Activated T-cell treated with anti-CD3 and anti-CD28 coated beads, Interleukin-2, amount 50 U/mL, for 48 hours (primary cell): ENCODE results near the gene TMEM220.
A peak's percentile ranks its signal among the peaks of the same experiment; 100 is the strongest.
"Not testable (repeated sequence)": the region's sequence is repeated elsewhere in the genome, so short reads cannot be mapped to it uniquely, and the experiment has no call there.

Experiments used
- DNase-seq, 2 experiments: peaks; one replicate each; pipeline ENCODE4 v3.0.0-alpha.2; 2020

Gene TMEM220

DNA sequence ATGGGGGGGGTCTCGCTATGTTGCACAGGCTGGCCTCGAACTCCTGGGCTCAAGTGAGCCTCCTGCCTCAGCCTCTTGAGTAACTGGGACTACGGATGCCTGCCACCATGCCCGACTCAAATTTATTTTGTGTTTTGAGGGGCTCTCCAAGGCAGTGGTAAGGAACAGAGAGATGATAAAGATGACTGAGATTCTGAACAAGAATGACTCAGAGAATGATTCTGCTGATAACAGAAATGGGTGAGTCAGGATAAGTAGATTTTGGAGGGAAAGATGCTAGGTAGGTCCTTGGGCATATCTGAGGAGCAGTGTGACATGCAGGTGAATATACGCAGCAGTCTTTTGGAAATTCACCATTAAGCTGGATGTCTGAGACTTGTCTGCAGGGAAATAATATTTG lies 2.6 kb downstream of the TMEM220 start:
- peak; percentile 31 to 39 for DNase-seq

DNA sequence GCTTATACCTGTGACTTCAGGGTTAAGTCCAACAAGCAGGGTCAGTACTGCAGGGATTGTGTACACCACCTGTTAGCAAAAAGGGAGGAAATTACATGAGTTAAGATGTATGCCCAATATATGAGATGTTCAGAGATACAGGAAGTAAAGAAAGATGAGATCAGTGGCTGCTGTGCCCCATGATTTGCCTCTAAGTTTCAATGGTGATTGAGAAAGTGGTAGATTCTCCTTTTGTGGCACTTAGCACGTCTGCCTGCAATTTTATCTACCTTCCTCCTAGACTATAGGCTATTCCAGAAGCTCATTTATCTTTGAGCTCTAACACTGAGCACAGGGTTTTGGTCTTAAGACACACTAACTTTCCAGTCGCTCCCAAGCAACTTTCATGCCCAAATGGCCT lies 3.6 kb downstream of the TMEM220 start:
- DNase-seq = no peak

DNA sequence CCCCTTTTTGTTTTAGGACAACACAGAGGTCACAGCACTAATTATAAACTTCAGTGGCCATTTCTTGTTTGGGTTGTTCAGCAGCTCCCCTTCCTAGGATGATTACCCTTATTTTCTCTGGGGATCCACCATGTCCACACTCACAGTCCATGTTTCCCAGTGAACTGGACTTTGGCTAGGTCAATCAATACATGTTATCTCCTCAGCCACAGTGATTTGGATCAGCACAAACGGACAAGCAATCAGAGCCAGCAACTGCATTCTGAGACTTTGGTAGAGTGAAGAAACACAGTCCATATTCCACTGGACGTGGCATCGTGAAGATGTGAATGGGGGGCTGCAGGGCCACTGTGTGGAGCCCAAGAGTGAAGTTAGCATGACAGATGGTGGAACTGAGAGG lies 4.6 kb downstream of the TMEM220 start:
- DNase-seq = no peak

DNA sequence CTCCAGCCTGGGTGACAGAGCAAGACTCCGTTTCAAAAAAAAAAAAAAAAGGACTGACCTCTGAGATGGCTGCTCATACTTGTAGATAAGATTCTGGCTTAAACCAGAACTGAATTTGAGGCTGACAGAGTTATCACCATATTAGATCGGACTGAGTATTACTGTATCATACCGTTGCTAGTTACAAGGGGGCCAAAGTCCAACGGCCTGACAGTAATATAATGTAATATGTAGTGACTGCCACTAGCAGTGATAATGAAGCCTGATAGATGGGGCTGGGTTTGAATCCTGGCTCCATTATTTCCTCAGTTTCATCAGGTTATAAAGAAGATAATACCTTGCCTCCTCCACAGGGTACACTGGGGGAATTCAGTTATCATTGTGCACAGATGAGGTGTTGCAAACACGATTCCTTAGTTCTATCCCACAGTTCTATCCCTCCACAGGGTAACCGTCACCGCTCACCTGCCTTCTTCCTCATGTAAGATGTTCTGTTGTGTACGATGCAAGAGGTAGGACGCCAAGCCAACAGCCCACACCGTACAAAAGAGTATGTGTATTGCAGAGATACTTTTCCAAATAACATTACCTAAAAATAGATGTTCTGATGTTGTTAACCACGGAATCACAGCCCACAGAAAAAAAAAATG lies 5.2 kb downstream of the TMEM220 start:
- no peak for DNase-seq

DNA sequence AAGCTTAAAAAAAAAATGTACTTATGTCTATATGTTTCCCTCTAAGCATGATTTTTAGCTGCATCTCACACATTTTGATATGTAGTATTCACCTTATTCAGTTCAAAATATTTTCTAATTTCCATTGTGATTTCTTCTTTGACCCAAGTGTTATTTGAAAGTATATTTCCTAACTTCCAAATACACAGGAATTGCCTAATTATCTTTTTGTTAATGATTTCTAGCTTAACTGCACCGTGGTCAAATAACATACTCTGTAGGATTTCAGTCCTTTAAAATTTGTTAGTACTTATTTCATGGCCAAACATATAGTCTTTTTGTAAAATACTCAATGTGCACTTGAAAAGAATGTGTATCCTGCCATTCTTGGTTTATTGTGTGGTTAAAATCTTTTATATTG lies 11.3 kb downstream of the TMEM220 start:
- DNase-seq = no peak

DNA sequence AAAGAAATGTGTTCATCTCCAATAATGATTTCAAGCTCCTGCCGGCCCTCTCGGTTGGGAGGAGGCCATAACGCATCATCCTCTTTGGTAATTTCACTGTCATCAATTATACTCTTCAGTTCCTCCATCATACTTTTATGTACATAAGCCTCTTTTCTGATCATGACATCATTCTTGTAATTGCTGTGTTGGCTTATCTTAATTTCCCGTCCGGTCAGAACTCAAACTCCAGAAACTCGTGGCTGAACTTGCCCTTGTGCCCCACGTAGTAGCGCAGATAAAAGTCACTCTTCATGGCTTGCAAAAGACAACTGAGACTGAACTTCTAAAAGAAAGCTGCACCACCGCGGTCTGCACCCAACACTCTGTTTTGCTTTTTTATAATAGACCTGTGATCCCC lies 13.6 kb downstream of the TMEM220 start:
- no peak for DNase-seq

DNA sequence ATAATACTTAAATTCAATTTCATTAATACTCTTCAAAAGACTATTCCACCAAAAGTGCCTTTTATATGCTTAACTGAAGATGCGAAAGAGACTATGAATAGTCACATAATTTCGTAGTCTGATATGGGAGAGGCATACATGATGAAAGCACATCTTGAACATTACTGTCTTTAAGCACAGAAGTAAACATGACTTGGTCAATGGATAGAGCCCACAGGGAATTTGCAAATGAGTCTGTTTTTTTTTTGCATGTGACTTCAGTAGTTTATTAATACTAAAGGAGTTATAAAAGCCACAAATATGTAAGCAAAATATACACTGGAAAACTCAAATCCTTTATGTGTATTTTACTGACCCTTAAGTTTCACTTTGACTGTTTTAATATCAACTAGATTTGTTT lies 16.5 kb downstream of the TMEM220 start:
- DNase-seq = no peak

DNA sequence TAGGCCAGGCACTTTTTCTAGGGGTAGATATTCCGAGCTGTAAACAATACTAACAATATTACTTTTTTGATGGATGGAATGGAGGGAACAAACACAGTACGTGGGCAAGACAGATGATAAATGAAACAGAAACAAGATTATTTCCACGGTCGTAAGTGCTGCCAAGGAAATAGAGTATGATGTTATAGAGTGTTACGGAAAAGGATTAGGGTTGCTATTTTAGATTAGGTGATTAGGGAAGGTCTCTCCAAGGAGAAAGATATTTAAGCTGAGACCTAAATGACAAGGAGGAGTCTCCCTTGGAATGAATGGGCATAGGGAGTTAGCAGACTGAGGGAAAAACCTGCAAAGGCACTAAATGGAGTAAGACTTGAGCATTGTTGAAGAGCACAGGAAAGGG lies 24.1 kb downstream of the TMEM220 start:
- no peak for DNase-seq

DNA sequence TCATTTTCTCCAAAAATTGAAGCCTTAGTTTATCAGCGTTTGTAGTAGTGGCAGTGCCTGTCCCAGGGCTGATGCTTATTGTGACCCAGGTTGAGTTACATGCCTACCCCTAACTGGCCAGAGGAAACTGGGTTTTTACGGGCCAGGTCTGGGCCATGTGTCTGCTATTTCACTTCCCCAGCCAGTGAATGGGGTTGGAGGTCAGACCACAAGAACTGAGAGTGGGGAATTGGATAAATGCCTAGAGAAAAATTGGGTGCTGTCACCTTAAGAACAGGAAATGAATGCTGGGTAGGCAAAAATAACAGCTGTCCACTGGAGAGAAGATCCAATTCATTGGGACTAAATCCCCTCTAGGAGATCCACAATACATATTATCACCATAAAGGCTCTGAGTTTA lies 27.2 kb downstream of the TMEM220 start:
- DNase-seq = no peak

DNA sequence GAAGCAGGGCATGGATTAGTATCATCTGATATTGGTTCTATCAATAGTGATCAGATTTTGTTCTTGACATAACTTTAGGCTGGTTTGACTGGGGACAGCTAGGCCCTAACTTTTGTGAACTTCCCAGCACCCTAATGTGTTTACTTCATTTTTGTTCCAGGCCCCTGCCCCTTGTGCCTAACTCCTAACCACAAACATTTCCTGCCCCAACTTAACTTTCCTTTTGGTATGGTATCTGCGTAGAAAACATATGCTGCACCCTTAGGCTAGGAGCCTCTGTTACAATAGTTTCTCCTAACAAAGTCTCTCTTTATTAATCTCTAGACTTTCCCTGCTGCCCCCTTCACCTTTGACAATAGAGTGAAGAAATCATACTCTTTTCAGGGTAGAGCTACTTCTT lies 30.0 kb downstream of the TMEM220 start:
- DNase-seq = no peak

DNA sequence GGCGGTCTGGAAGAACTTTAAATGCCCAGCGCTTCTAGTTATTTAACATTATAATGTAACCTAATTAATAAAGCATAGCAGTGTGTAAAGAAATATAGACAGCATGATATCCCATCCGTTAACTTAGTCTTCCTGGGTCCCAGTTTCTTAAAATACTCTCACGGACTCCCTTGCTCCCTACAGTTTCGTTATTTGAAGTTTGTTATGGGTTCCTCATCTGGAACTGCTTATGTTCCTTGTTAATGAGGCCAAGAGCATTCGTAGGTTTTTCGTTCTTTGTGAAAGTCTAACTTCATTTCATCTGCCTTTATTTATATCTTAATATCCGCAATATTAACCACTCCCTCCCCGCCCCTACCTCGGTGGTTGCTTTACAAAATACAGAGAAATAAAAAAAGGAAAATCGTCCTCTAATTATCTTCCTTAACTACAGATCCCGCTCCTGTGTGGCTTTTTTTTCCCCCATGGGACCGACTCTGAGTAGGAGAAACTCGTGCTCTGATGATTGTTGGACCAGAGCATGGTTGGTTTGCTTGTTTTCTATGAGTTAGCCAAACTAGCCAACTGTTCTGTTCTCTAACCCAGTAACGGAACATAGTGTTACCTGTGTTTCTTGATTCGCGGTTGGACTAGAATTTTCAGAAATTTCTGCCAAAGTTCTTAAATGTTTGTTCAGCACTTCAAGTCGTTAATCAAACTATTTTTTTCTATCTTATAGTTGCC lies 31.6 kb downstream of the TMEM220 start:
- no peak for DNase-seq

DNA sequence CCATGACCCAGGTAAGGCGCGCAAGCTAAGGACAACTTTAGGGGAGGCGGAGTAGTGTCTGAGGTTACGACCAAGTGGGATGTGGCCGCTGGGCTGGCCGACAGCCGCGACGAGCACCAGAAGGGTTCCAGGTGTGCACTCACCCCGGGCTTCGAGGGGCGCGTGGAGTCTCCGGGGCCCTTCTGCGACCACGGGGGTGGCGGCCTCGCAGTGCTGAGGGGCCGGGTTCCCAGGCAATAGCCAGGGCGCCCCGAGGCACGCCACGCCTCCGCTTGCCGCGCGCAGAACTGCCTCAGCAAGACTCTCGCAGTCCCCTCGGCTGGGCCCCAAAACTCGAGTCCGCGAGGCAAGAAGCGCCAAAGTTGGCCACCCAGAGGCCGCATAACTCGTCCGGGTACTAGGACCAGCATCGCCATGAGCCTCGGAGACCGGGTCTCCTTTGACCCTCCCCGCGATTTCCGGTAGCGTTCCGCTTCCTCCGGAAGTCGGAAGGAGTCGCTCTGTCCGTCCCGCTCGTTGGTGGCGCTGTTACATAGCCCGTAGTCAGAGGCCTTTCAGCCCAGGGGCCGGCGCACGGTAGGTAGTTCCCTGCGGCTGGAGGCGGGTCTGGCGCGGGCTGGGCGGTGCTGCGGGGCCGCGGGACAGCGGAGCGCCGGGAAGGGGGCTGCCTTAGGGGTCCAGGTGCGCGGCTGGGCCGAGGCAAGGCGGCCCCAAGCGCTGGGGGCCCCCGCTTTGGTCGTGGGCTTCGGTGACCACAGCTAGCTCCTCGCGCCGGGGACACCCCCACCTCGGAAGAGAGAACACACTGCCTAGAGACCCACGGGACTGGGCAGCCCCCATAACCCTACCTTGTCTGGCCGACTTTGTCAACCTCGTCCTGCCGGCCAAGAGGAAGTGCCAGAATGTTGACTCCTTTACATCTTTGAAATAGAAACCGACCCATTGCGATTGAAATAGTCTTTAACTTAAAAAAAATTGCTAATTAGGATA lies 32.4 kb downstream of the TMEM220 start, which contains the start of the genes ADPRM and SCO1:
Gene ADPRM, plus strand, starts transcription at position 503 of the 990 bp plus-strand sequence. CDS start 7,333 bp downstream, outside the sequence.
Gene SCO1, minus strand, starts transcription at position 442 of the 990 bp plus-strand sequence. Its CDS starts 26 bp downstream, at position 416.
- DNase-seq = peak; percentile 92 to 93

DNA sequence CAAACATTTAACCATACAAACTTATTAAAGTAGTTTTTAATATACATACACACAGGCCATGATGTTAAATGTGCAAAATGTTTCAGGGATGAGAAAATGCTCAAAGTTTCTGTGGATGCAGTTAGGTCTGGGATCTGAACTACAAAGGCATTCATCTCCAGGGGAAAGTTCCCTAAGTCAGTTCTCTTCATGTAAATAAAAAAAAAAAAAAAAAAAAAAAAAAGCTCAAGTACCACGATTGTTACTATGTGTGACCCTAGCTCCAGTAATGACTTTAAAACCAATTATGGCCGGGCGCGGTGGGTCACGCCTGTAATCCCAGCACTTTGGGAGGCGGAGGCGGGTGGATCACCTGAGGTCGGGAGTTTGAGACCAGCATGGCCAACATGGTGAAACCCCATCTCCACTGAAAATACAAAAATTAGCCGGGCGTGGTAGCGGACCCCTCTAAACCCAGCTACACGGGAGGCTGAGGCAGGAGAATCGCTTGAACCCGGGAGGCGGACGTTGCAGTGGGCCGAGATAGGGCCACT lies 33.9 kb downstream of the TMEM220 start:
- DNase-seq = not testable (repeated sequence)

DNA sequence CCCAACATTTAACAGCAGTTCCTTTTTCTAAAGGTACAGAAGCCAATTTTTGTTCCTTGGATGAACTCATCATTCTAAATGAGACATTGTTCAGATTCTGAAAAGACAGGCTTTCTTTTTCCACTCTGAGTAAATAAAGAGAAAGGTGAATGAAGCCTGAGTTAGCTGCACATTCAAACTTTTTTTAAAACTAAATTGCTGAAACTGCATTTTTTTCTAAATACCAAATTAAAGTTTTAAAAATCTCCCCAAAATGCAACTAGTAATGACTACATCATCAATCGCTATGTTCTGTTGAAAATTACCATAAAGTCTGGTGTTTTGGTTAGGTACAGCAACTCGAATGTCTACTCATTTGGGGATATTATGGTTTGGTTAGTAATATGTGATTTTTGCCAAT lies 42.3 kb downstream of the TMEM220 start:
- DNase-seq = no peak

DNA sequence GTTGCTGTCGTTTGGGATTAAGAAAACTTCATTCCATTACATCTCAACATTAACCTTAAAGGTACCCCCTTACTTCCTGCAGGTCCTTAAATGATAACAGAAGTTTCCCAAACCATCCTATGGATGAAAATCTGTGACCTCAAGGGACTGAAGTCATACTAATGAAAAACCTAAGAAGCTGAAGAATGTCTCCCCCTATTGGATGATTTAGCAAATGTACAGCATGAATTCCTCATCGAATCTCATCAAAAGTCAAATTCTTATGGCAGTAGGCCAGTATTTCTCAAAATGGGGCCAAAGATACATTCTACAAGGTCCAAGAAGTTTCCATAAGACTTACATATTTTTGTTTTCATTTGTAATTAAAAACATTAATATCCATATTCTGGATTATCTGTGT lies 46.0 kb downstream of the TMEM220 start:
- DNase-seq = no peak

DNA sequence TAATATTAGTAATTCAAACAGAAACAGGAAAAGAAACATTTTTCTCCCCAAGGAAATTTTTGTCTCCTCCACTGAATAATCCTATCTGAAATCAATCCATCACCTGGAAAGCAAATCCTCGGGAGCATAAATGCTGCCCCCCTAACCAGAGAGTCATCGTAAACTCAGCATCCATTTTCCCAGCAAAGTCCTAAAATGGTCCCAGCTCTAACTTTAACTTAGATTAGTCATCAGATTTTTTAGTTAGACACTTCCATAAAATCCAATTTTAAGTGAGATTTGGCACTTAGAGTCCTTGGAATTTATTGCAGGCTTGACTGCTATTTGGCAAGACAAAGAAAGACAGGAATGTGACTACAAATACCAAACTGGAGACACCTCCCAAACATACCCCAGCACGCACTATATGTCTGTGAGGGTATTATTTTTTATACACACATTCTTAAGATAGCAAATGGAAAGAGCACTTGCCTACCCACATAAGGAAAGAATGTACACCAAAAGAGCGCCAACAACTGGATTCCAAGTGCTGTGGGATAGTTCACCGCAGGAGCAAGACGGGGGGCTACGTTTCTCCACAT lies 47.9 kb downstream of the TMEM220 start:
- DNase-seq = no peak

DNA sequence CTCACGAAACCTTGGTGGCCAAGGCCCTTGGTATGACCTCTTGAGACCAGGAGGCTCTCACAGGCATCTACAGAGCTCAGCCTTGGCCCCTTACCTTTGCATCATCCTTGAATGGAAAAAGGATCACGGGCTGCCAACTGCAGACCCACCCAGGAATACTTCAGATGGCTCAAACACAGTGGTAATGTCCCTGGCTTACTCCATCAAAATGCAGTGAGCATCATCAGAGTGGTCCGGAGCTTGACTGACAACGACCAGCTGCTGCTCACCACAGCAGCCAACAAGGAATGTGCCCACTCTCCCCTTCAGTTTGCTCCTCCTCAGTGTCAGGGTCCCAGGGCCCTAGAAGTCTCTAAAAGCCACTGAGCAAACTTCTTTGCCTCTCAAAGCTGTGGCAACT lies 55.1 kb downstream of the TMEM220 start:
- DNase-seq = no peak

DNA sequence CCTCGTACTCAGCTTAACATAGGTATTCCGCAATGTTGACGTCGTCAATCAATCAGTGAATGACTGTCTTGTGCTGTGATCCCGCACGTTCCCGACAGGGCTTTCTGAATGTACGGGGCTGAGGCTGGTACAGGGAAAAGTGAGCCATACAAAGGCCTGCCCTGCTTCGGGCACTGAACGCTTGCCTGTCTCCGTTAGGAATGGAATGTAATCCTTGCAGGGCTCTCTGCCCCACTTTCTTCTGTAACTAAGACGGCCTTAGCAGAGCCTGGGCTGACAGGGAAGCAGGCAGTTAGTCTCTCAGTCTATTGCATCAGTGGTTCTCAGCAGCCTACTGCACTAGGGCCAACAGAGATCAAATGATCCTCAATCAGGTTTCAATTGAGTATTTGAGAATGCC lies 56.5 kb downstream of the TMEM220 start:
- no peak for DNase-seq

DNA sequence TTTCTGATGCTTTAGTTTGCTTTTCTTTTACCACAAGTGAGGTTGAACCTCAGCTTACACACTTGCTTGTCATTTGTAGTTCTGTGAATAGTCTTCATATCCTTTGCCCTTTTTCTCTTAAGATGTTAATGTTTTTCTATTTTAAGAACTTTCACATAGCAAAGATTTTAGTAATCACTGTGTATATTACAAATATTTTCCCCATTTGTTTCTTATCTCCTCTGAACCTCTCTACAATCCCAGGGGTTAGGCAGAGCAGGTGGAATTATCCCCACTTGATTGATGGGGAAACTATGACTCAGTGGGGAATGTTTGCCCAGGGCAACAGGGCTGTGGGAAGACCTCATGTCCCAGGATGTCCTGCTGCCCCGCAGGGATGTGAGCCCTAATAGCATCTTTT lies 61.0 kb downstream of the TMEM220 start:
- no peak for DNase-seq

DNA sequence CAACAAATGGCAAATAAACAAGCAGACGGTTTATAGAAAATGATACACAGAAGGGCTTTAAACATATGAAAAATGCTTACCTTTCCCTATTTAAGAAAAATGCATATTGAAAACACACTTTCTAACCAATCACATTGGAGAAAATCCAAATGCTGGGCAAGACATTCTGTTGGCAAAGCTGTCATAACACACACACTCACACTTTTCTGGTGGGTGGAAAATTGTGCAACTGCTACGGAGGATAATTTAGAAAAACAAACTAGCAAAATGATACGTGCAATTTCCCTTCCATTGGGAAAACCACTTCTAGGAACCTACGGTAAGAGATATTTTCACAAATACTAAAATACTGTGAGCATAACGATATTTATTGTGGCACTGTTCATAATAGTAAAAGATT lies 62.9 kb downstream of the TMEM220 start:
- DNase-seq = no peak

DNA sequence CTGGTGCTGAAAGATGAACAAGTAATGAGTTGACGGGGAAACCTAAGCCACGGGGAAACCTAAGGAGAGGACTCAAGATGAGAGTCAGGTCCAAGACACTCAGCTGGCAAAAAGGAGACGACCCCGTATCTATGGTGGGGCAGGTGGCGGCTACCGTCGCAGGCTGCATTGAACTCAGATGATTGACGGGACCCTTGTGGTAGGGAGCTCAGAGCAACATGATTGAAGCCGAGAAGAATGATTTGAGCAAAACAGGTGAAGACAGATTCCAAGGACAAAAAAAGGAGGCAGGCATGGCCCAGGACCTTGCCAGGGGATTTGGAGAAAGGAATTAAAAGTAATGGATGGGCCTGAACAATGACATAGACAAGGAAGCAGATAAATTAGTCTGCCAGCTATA lies 65.3 kb downstream of the TMEM220 start:
- no peak for DNase-seq
